NCI-H2227 (cell line): Measurements from ENCODE around the gene MEGF11.

Experiments used
- DNase-seq: peaks from one replicate; lab custom pipeline; 2025; ENCODE audit not compliant: unreplicated experiment; lab: John Stamatoyannopoulos, UW

The MEGF11 gene

GRCh38 chr15:66038387-66039116 lies 215.0 kb downstream of the MEGF11 start:
- DNase-seq, result no peak

- DNase-seq, result no peak
These were observed 216.7 kb downstream of the MEGF11 start for GRCh38 chr15:66036859-66037258.

DNA sequence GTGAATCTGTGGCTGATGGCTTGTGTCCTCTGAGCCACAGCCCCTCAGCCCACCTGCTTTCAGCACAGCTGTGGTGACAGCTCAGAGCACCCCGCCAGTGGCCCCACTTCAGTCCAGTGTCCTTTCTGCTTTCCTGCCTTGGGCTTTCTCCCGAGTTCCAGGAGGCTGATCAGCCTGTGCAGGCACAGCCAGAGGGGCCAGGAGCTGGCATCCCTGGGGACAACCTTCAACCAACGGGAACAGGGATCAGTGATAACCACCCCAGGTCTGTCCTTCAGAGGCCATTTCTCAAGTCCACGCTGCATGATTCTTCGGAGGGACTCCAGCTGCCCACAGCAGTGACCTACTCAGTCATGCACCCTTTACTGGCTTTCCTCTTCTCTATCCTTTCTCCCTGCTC lies 217.6 kb downstream of the MEGF11 start:
- no peak for DNase-seq

DNA sequence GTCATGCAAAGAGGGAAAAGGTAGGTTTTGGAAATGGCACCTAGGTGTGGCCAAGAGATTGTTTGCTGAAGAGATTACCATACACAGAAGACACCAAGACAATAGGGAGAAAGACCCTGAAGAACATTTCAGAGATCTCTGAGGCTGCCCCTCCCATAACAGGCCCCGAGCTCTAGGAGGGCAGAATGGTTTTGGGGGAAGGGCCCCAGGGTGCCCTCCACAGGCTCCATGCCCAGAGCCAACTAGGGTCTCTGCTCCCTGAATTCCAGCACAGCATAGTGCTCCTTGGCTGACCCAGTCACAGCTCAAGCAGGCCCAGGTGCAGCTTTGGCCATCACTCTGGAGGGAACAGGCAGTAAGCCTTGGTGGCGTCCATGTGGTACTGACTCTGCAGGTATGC lies 220.4 kb downstream of the MEGF11 start:
- no peak for DNase-seq

- no peak for DNase-seq
These were observed 221.5 kb downstream of the MEGF11 start for GRCh38 chr15:66032006-66032405.

GRCh38 chr15:66030650-66031049 lies 222.9 kb downstream of the MEGF11 start:
- no peak for DNase-seq

DNA sequence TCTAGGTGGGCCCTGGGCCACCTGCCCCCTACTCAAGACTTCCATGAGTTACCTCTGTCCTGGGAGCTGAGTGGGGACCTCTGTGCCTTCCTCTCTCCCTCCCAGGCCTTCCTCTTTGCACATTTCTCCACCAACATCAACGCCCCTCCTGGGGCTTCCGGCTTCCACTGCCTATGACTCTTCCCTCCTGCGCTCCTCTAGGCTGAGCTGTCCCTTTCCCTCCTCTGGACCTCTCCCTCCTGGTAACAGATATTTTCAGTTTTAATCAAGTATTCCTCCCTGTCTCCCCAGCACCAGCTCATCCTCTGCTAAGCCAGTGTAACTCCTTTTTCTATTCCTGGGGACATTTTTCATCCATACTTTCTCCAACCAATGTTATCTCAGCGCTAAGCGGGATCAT lies 223.9 kb downstream of the MEGF11 start:
- DNase-seq, result no peak

- DNase-seq, result no peak
These were observed 226.2 kb downstream of the MEGF11 start for GRCh38 chr15:66027268-66027805.

- DNase-seq, result no peak
These were observed 227.6 kb downstream of the MEGF11 start for GRCh38 chr15:66025972-66026371.

DNA sequence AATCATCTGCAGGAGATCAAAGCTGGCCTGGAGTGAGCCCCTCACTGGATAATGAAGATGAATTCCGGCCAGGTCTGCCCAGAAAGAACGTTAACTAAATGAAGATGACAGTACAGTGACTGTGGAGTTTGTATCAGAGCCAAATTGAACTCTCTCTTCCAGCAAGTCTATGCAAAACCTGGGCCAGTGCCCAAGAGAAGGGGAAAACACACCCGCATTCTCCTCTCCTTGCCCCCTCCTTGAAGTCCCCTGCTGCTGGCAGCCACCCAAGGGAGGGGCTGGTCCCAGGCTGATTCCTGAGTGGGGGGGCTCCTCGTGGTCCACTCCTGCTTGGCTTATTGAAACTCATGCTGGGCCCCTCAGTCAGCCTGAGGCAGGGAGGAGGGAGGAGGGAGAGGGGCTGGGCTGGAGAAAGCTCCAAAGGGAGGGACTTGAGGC lies 228.5 kb downstream of the MEGF11 start:
- DNase-seq, result no peak

DNA sequence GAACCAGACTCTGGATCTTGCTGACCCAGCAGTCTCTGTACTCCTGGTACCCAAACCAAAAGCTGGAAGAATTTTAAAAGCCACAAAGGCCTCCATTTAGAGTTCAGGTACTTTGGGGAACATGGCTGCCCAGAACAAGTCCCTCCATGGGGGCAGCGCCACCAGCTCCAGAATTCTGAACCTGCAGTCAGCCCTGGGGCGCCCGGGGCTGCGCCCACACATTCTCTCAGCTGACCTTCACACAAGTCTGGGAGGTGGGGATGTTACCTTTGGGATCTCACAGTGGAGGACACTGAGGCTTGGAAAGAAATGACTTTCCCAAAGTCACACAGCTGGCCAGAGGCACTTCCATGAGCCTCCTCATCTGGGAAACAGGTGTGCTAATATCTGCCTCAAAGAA lies 229.4 kb downstream of the MEGF11 start:
- DNase-seq, result no peak

DNA sequence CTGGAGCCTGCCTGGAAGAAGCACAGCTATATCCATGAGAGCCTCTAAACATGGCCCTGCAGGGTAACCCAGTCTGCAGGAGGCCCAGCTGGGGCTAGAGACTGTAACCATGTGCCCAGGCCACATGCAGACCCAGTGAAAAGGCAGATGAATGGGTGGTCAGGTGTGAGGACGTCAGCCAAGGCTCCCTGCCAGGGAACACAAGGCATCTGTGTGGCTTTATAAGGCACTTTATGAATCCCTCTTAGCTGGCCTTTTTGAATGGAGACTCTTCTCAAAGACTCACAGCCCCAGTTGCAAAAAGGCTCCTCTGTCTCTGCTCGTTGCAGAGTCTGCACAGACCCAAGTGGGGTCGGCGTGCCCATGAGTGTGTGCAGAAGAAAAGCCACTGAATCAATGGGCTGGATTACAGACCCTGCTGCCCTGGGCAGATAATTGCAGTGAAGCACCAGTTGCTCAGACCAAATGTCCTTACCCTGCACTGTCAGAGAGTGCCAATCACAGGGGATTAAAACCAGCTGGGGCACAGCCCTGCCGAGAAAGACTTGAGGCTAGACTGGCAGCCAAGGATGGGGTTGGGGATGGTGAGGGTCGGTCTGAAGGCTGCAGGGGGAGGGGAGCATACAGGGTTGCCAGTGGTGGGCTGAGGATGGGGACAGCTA lies 230.1 kb downstream of the MEGF11 start:
- peak; percentile 46 for DNase-seq

GRCh38 chr15:66022163-66022525 lies 231.4 kb downstream of the MEGF11 start:
- DNase-seq, result no peak

GRCh38 chr15:66021496-66022162 lies 231.9 kb downstream of the MEGF11 start:
- DNase-seq, result no peak

DNA sequence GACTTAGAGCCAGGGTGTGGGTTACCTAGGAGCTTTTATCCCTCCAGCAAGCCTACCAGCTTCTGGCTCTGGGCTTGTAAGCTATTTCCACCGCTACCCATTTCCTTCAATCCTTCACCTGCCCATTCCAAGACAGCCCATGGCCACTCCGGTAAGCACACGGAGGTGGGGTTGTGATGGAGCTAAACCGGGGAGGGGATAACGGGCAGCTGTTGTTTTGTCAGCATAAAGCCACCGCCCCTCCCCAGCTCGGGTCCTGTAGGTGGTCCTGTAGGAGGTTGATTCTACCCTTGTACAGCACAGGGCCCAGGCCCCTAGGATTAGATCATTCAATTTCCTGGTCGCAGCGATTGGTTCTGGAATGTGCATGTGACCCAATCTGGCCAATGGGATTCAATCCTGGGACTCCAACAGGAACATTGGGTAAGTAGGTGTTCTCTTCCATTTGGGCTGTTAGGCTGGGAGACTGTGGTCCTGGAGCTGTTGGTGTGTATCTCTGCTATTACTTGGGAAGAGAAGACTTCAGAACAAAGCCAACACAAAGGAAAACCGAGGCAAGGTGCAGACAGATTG lies 233.6 kb downstream of the MEGF11 start:
- DNase-seq, result no peak

- no peak for DNase-seq
These were observed 234.2 kb downstream of the MEGF11 start for GRCh38 chr15:66019368-66019767.

- DNase-seq, result no peak
These were observed 235.1 kb downstream of the MEGF11 start for GRCh38 chr15:66018488-66018797.

- no peak for DNase-seq
These were observed 235.6 kb downstream of the MEGF11 start for GRCh38 chr15:66017792-66018487.

GRCh38 chr15:66017000-66017399 lies 236.6 kb downstream of the MEGF11 start:
- peak; percentile 67 for DNase-seq

- no peak for DNase-seq
These were observed 237.4 kb downstream of the MEGF11 start for GRCh38 chr15:66016199-66016598.

GRCh38 chr15:66014635-66015182 lies 238.8 kb downstream of the MEGF11 start:
- DNase-seq, result no peak
